ENCODE results near the gene ADH5.
"Not testable (repeated sequence)": the region's sequence is repeated elsewhere in the genome, so short reads cannot be mapped to it uniquely, and the experiment has no call there.

Gene ADH5
- 43.2 reads per million, percentile 65 among the genes with 10 or more reads in this experiment for total RNA-seq

DNA sequence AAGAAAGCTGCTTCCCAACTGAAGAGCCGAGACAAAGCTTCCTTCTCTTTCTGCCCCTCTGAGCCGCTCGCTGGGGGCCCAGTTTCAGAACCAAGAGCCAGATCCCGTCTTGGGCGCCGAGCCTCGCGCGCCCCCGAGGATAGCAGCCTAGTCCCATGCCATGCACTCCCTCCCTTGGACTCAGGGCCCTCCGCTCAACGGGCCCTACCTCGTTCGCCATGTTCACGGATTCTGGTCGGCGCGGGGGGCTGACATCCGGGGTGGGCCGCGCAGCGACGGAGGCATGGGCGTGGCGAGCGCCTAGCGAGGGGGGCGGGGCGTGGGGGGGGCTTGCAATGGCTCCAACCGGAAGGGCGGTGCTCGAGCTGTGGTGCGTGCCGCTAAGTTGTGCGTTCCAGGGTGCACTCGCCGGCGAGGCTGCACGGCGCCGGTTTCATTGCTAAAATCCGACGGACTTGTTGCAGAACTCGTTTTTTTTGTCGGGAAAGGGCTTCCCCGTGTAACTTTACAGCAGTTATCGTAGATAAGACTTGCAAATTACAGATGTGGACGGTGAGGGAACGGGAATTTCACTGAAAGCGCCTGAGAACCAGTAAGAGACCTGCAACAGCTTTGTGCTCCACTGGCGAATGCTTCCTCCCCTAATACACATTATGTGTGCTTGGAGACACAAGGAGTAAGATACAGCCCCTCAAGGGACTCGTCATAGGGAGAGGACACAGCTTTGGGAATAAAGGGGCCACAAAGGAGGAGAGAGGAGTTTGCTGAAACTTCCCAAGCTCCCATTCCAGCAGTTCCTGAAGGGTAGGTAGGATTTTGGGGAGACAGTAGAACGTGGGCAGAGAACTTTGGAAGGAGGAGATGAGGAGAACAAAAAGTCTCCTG is at the start of gene ADH5:
ADH5 (minus strand) TSS at position 308 of the 885 bp plus-strand sequence; CDS start at position 220, 88 bp downstream.
- DNase-seq: peak; percentile 83

DNA sequence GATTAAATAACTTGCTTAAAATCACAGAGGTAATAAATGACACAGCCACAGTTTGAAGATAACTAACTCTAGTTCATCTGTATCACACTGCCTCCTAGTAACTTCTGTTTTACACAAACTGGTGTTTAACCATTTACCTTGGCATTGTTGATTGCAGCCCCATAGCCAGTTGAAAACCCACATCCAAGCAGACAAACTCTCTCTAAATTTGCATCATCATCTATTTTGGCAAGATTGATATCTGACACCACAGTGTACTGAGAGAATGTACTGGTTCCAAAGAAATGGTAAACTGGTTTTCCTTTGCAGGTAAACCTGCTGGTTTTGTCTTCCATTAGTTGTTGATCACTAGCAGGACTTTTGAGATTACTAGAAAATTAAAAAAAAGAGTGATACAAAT is 47.7 kb upstream of the ADH5 start:
- no peak for DNase-seq

DNA sequence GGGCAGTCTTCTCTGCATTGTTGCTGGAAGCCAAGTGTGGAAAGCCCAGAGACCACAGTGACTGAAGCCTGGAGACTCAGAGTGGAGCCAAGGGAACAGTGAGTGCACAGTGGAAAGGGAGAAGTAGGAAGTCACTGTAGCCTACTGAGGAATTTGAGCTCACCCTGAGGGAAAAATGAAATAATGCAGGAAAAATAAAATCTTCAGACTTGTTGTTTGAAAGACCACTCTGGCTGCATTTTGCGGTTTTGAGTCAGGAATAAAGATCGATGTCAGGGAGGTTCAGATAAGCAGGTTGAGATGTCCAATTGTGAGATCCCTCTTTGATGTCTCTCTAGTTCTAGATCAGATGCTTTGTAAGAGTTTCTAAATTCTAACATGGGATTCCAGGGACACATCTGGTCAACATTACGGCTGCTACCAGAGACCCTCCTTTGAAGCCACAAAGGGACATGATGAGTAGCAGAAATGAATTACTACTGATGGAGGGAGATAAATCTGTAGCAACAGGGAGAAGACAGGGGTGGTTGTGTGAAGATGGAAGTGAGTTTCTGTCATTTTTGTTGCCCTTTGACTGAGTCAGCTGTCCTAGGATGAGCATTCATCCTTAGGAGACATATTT is 47.1 kb upstream of the ADH5 start:
- no peak for DNase-seq

DNA sequence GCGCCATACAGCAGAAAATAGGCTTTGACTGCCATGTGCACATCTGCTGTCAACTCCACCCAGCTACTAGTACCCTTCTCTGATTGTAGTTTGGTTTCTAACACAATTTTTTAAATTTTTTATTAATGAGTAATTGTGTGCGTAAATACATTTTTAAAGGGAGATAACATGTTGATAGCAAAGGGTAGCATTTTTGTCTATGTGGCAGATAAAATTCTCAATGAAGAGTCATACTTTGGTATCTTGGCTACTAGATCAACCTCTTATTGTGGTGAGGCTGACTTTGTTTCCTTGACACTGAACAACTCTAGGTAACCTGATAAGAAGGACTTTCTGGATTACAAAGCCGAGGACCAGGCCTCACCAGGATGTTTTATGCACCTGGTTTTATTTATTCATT is 46.0 kb upstream of the ADH5 start:
- no peak for DNase-seq

DNA sequence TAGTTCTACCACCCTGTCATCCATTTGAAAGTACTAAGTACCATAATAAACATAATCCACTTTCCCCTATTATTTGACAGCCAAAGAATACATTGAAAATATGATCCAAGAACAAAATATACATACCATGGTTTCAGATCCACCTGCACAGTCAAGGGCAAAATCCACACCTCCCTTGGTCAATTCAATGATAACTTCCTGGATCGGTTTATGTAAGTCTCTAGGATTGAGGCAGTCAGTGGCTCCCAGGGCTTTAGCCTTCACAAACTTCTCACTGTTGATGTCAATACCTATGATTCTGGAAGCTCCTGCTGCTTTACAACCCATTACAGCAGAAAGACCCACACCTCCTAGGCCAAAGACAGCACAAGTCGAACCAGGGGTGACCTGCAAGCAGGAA is 42.8 kb upstream of the ADH5 start:
- no peak for DNase-seq

DNA sequence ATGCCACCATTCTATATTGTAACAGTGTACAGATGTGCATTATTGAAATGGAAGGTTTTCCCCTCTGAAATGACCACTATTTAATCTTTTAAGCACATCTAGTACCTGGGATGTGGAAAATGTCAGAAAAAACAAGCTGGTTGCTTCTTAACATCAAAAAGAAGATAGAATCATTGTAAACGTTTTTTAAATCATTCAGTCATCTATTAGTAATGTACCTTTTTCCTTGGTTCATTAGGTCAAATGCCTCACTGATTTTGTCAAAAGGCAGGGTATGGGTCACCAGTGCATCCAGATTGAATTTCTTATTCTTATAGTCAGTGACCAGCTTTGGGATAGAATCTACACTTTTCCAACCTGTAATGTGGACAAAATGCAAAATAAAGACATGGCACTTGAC is 37.8 kb upstream of the ADH5 start:
- DNase-seq: no peak

DNA sequence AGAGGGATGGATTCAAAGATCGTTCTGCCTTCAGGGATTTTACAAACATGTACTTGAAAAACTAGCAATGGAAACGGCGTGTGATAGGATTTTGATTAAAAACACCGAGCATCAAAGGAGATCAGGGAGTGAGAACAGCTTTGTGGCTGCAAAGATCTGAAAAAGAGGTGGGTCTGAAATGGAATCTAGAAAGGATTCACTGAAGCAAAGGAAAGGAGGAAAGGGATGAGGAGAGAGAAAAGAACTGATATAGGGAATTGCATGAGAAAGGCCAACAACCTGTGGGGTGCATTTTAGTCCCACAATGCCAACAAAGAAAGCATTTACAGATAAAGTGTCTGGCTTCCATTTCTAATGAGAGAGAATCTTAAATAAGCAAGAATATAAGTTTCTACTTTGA is 32.4 kb upstream of the ADH5 start:
- no peak for DNase-seq

DNA sequence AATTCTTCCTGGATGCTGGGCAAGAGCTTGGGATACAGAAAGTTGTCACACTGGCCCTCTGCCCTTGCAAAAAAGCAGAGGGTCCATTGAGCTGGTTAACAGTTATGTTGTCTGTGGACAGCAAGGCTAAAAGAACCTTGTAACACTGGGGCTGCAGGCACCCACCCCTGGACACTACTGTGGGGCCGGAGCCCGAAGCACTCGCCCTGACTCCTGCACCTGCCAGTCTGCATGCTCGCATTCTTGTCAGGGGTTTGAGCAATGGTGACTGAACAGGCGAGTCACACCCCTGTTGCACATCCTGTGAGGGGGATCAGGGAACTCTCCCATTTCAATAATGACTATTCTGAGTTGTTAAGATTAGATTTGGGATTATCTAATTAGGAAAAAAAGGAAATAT is 31.9 kb upstream of the ADH5 start:
- DNase-seq: no peak

DNA sequence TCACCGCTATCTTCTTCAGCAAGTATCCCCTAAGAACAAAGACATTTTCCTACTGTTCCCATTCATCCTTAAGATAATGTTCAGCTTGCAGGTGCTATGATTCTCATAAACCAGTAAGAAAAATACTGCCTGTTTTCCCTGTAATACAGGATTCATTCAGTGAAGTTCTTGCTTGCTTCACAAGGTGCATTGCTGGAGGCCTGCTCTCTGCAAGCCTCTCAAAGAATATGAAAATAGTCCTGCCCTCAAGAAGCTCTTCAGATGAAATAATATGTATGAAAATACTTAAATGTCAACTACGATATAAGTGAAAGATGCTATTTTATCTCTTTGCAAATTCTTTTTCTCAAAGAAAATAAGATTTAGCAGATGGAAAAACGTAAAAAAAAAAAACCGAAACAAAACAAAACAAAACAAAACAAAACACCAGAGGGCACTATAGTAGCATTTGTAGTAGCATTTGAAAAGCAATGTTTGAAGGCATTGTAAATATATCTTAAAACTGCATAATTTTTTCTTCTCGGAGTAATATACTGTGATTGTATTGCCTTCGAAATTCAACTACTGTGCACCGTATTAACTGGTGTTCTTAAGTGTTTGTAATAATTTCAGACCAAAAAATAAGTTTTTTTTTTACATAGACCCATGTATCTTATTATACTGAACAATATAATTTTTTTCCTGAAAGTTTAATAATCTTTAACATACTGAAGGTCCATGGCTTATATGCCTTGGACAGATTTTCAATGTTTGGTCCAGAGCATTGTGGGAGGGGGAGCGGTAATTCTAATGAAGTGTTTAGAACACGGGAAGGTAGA is 29.5 kb upstream of the ADH5 start:
- DNase-seq: no peak

DNA sequence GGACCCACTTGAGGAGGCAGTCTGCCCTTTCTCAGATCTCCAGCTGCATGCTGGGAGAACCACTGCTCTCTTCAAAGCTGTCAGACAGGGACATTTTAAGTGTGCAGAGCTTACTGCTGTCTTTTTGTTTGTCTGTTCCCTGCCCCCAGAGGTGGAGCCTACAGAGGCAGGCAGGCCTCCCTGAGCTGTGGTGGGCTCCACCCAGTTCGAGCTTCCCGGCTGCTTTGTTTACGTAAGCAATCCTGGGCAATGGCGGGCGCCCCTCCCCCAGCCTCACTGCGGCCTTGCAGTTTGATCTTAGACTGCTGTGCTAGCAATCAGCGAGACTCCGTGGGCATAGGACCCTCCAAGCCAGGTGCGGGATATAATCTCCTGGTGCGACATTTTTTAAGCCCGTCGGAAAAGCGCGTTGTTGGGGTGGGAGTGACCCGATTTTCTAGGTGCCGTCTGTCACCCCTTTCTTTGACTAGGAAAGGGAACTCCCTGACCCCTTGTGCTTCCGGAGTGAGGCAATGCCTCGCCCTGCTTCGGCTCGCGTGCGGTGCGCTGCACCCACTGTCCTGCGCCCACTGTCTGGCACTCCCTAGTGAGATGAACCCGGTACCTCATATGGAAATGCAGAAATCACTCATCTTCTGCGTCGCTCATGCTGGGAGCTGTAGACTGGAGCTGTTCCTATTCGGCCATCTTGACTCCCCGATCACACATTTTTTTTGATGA is 28.7 kb upstream of the ADH5 start:
- DNase-seq: not testable (repeated sequence)

DNA sequence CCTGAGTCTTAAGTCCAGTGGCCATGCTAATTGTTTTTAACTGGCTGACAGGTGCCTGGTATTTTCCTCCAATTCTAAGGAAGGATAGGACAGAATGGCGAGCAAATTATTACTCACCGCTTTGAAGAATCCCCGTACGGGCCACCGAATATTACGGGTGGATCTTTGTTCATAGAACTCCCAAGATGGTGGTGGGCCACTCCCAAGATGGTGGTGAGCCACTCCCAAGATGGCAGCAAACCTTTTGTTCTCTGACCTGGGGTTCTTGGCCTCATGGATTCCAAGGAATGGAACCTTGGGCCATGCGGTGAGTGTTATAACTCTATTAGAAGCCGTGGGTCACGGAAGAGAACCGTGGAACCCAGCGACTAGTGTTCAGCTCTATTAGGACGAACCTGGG is 20.7 kb upstream of the ADH5 start:
- DNase-seq: not testable (repeated sequence)

DNA sequence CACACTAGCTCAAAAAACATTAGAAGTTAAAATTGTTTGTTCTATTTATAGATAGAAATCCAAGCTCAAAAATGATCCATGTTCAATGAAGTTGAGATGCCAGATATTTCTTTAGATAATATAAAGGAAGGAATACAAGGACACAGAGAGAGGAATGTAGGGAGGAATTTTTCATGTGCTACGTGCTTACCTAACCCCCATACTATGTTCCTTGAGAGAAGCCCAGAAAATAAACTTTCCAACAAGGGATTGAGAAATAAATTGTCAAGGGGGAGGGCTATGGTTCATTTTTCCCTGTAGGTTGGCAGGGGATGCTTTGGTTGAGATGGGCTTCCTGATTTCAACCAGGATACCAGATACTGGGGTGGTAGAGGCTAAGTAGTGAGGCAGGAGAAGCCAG is 15.6 kb upstream of the ADH5 start:
- no peak for DNase-seq

DNA sequence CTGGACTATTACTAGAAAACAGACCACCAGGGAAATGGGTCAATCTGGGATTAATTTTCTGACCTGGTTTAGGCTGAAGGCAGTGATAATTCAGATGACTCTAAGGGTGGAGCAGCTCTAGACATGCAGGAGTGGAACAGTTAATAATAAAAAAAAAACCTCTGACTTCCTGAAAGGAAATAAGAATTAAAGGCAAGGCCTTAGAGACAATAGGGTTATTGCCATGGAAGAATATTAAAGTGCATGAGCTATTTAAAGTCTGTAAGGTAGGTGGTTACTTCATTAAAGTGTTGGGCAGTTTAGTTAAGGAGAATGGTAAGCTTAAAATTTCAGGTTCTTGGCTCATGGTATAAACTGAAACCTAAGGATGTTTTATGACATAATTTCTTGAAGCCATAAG is 14.6 kb upstream of the ADH5 start:
- no peak for DNase-seq

DNA sequence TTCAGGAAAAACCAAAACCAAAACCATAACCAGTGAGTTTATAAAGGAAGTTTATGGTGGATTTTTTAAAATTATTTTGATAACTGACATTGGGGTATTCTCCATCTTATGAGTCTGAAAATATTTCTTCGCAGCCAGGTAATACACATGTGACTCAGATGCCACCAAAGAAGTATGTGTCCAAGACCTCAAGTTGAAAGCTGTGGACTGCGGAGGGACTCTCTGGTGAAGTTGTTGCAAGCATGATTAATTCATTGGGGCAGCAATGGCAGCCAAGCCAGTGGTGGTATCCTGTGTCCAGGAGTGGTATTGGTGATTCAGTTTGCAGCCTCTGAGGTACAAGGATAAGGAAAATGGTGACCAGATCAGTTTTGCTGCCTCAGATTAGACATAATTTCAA is 14.0 kb upstream of the ADH5 start:
- DNase-seq: no peak

DNA sequence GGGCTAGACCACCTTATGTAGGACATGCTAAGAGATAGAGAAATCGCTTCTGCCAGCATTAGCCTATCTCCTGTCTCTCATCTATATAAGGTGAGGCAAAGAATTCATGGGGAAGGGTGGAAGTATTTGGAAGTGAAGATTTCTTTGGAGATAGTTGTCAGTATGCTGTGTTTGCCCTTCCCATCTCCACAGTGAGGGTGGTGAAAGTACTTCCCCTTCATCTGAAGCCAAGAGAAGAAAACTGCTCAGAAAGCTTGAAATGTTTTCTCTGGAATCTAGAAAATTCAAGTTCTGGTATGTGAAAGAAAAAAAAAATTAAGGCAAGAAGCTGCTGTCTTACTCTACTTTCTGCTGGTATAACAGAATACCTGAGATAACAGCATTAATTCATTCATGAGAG is 12.3 kb upstream of the ADH5 start:
- no peak for DNase-seq

DNA sequence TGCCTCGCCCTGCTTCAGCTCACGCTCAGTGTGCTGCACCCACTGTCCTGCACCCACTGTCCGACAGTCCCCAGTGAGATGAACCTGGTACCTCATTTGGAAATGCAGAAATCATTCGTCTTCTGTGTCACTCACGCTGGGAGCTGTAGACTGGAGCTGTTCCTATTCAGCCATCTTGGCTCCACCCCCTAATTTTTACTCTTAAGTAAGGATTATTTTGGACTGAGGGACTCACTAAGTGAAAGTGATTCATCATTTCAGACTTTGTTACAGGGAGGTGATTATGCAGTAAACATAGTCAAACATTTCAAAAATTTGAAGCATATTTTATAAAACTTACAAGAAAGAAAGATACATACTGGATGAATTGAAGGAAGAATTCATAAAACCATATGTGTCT is 11.2 kb upstream of the ADH5 start:
- DNase-seq: not testable (repeated sequence)

DNA sequence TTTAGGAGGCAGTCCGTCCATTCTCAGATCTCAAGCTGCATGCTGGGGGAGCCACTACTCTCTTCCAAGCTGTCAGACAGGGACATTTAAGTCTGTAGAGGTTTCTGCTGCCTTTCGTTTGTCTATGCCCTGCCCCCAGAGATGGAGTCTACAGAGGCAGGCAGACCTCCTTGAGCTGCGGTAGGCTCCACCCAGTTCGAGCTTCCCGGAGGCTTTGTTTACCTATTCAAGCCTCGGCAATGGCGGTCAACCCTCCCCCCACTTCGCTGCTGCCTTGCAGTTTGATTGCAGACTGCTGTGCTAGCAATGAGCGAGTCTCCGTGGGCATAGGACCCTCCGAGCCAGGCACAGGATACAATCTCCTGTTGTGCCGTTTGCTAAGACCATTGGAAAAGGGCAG is 10.7 kb upstream of the ADH5 start:
- no peak for DNase-seq

DNA sequence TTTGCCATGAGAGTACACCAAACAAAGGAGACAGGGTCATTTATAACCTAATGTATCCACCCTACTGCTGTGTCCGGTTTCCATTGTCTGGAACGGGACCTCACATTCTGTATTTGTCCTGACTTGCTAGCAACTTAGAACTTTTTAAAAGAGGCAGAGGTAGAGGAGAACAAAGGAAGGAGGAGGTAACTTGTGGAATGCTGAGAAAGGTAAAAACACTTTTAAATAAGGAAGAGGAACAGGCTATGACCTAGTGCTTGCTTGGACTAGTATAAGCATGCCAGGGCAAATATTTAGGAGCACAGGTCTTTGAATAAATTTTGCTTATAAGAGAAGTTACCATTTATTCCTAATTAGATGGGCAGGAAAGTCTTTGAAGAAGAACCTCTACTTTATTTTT is 3.3 kb upstream of the ADH5 start:
- not testable (repeated sequence) for DNase-seq

DNA sequence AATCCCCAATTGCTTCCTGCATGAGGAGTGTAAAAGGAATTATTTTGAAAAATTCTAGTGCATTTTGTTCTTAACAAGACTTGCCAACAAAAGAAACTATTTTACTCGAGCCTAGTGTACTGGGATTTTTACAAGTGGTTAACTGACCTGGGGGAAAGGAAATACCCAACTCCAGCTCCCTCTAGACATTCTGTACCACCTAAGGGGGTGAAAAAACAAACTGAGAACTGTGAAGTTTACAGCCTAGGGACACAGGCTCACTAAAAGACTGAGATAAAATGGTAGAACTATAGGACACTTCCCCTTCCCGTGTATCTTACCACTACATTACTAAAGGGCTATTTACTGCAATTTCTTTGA is 2.6 kb upstream of the ADH5 start:
- DNase-seq: no peak

DNA sequence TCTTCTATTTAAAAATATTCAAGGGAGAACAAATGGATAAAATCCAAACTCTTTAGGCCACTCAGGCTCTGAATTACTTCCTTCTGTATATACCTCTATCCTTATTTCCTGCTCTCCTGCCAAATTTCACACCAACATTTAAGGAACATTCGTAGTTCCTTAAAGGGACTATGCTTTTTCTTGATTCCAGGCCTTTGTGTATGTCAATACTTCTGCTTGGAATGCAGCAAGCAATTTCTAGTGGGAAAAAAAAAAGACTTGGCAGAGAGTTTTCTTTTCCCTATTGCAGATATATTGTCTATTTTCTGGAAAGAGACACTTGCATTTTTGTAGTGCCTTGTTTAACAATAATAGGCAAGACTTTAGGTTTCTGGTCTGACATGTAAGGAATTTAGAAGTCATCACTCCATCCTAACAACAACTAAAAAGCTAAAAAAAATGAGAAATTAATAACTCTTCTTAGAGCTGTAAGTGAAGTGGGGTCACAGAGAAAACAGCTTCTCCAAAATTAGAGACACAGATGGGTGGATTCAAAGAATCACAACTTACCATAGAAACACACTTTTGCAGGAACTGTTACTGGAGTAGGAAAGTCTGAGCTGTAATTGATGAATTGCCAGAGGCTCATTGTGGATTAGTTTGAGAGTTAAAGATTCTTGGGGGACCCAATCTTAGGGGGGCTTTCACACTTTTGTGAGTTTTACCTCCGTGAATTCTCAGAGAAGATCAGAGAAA is 2.1 kb upstream of the ADH5 start:
- DNase-seq: no peak

DNA sequence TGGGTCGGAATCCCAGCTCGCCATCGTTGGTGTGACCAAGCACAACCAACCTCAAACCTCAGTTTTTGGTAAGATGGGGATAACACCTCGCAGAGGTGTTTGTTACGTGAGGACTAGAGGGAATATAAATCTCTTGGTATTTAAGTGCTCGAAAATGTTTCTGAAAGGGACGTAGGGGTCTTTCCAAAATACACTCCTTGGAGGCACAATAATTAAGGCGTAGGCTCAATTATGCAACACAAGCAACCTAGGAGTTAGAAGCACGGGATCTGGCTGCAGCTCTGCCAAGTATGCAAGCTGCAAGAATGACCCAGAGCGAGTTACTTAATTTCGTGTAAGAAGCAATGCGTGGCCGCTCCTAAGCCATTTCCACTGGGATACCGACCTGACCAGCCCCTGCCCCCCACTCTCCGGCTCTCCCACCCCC is 552 bp downstream of the ADH5 start:
- peak; percentile 2 for DNase-seq

DNA sequence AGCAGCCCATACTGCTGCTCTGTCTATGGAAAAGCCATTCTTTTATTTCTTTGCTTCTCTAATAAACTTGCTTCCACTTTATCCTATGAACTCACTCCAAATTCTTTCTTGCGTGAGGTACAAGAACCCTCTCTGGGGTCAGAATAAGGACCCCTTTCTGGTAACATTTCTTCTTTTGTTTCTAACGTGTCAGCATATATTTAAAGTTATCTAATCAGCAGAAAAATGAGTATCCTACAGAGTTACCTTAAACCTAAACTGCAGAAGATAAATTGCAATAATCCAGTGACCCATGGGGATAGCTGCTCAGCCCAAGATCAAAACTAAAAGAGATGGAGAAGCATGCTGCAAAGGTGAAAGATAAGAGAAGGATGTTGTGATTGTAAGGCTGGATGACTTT is 4.0 kb downstream of the ADH5 start:
- DNase-seq: no peak
